Muscle of leg (tissue), 11 donors: ENCODE results near the gene FIGN. TPM values are rescaled to one million over a fixed set of nuclear protein-coding genes. Genes with fewer than 3 reads are reported as not detected.

ENCODE experiments used
- DNase-seq: peaks from one replicate; pipeline ENCODE4 v3.0.0; 2013
- H3K27ac ChIP-seq: one replicate; pipeline ENCODE4 v1.5.1; 2013; ENCODE audit warnings: mild to moderate bottlenecking, low read length, control low read depth
- H3K27me3 ChIP-seq: one replicate; pipeline ENCODE4 v1.6.1; 2013; ENCODE audit warnings: low read length; ENCODE audit not compliant: control insufficient read depth, insufficient read depth
- H3K36me3 ChIP-seq: one replicate; pipeline ENCODE4 v1.6.1; 2013; ENCODE audit warnings: low read length; ENCODE audit not compliant: control insufficient read depth, insufficient read depth
- H3K4me1 ChIP-seq: one replicate; pipeline ENCODE4 v1.6.1; 2013; ENCODE audit warnings: low read length; ENCODE audit not compliant: control insufficient read depth, insufficient read depth
- H3K4me3 ChIP-seq: one replicate; pipeline ENCODE4 v1.5.1; 2013; ENCODE audit warnings: low read length, control low read depth
- H3K9me3 ChIP-seq: replicated peaks from 2 replicates; pipeline ENCODE4 v1.6.1; 2013; ENCODE audit warnings: low read depth, low read length; ENCODE audit not compliant: control insufficient read depth
- WGBS: methylation state at CpG from one replicate; pipeline ENCODE4 v1.1.5; 2013; ENCODE audit warnings: missing lambda C conversion rate; ENCODE audit not compliant: insufficient coverage; 5-methylcytosine and 5-hydroxymethylcytosine counted together
- polyA plus RNA-seq, 8 donors: library from polyadenylated mRNA; unstranded; fragments of 120-200 nt; gene quantifications; one replicate each; pipeline versions ENCODE4 v1.2.1 to v1.2.3, GENCODE V29; 2013; ENCODE audit warnings: inconsistent platforms in 1 of 8, low replicate concordance in 1 of 8; ENCODE audit not compliant: insufficient read length in 8 of 8, insufficient read depth in 1 of 8
- total RNA-seq: library from RNA; stranded (reverse); fragments of 120-200 nt; gene quantifications from one replicate; pipeline ENCODE4 v1.2.4, GENCODE V29; 2013

FIGN gene
- total and polyA plus RNA-seq, 9 donors, result 0.53 to 2.2 (median 0.95) TPM

DNA sequence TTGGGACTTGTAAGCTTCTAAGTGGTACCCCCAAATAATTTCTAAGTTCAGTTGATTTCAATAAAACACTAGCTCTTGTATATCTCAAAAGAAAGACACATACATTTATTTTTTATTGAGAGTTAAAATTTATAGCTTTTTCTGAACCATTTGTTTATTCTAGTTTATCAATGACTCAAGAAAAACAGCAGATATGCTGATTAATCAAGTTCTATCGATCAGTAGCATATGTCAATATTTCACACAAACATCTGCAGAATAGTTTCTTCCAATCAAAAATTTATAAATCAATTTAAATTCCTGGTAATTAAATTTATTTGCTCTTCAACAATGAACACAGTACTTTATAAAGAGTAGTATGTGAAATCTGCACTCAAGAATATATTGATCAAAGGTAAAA lies 5.3 kb downstream of the FIGN start:
- no peak overlapping the region for H3K27ac ChIP-seq
- no CpG with 5 or more reads among the region's 1 CpG for WGBS
- no peaks in the 10 kb centered on the region for H3K9me3 ChIP-seq
- DNase-seq, result no peak
- no peak overlapping the region for H3K4me3 ChIP-seq
- H3K27me3 ChIP-seq, result peaks cover 7% of the 10 kb centered on the region
- no peaks in the 10 kb centered on the region for H3K36me3 ChIP-seq
- no peaks in the 10 kb centered on the region for H3K4me1 ChIP-seq

DNA sequence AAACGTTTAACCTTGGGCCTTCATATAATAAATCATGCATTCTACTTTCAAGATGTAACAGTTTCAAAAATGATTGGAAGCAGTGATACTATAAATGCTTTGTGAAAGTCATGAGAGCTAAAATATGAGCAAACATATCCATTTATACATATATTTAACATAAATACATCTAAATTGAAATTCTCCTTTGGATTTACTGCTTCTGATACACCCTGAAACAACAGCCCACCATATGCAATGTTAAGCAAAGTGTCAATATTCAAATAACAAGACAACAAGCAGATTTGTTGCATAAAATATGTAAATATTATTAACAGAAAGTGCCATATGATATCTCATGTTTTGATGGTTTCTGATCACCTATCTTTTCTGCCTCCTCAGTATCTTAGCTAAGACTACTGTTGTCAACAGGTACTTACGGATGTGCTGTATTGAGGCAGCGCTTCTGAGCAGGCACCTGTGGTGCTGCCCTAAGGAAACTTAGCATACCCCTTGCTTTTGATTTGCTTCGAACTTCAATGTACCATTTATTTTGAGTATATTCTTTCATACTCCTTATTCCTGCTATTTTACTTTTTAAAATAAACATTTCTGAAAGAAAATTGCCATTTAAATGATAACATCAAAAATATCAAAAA lies 6.1 kb downstream of the FIGN start:
- Histone ChIP-seq H3K36me3 (no peaks in the 10 kb centered on the region), H3K27ac (no peak overlapping the region), H3K4me1 (no peaks in the 10 kb centered on the region), H3K4me3 (no peak overlapping the region), H3K27me3 (peaks cover 5% of the 10 kb centered on the region), H3K9me3 (no peaks in the 10 kb centered on the region)
- WGBS, result no CpG with 5 or more reads among the region's 4 CpGs
- no peak for DNase-seq

DNA sequence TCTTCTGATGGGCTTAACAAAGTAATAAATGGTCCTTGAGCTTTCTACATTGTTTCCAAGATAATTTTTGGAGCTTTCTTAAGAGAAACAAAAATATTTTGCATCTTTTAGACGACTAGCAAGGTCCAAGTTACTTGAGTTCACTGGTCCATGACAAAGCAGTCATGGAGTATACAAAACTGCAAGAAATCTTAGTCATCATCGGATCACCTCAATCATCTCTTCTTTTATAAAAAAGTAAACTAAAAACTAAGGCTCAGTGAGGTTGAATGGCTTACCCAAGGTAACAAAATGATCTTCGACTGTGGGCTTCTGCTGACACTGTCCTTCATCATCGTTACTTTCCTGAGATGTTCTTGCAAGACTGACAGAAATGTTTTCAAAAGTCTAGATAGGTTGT lies 11.9 kb downstream of the FIGN start:
- no peaks in the 10 kb centered on the region for H3K27me3 ChIP-seq
- no CpG with 5 or more reads among the region's 4 CpGs for WGBS
- no peaks in the 10 kb centered on the region for H3K36me3 ChIP-seq
- no peaks in the 10 kb centered on the region for H3K9me3 ChIP-seq
- no peak overlapping the region for H3K4me3 ChIP-seq
- no peak for DNase-seq
- no peaks in the 10 kb centered on the region for H3K4me1 ChIP-seq
- no peak overlapping the region for H3K27ac ChIP-seq

DNA sequence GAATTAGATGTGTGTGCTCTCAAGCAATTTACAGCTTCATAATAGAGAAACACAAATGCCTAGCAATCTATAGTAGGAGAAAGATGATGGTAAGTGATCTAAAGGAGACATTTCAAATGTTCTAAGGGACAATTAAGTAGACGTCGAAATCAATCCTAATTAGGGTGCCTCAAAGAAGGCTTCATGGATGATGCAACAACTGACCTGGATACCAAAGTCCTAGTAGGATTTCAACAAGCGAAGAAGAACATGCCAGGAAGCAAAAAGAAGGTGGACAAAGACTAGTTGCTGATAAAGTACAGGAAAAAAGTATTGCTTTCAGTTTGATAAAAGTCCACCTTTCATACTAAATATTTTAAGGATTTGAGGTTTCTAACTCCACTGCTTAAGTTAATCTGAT lies 12.5 kb downstream of the FIGN start:
- Histone ChIP-seq H3K9me3 (no peaks in the 10 kb centered on the region), H3K4me3 (no peak overlapping the region), H3K36me3 (no peaks in the 10 kb centered on the region), H3K27me3 (no peaks in the 10 kb centered on the region), H3K4me1 (no peaks in the 10 kb centered on the region), H3K27ac (no peak overlapping the region)
- WGBS, result 82% methylated on average over 2 of the region's 3 CpGs
- DNase-seq, result no peak

DNA sequence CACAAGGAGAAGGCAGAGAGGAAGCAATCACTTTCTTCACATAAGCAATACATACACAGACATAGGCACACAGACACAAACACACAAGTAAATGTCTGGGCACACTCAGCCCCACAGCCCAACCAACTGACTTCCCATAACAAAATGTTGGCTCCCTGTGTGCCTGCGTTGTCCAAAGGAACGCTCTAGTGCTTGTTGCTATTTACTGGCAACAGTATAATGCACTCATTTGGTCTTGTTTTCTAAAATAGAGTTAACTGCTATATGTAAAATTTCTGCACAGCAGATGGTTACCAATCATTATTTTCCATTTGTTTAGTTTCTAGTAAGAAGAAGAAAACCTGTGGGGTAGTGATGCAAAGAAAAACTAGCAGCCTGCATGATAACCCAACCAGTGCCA lies 16.5 kb downstream of the FIGN start:
- Histone ChIP-seq H3K27ac (no peak overlapping the region), H3K4me1 (no peaks in the 10 kb centered on the region), H3K36me3 (no peaks in the 10 kb centered on the region), H3K4me3 (no peak overlapping the region), H3K9me3 (no peaks in the 10 kb centered on the region), H3K27me3 (peaks cover 4% of the 10 kb centered on the region)
- peak; percentile 31 for DNase-seq
- WGBS, result no CpG with 5 or more reads among the region's 2 CpGs

DNA sequence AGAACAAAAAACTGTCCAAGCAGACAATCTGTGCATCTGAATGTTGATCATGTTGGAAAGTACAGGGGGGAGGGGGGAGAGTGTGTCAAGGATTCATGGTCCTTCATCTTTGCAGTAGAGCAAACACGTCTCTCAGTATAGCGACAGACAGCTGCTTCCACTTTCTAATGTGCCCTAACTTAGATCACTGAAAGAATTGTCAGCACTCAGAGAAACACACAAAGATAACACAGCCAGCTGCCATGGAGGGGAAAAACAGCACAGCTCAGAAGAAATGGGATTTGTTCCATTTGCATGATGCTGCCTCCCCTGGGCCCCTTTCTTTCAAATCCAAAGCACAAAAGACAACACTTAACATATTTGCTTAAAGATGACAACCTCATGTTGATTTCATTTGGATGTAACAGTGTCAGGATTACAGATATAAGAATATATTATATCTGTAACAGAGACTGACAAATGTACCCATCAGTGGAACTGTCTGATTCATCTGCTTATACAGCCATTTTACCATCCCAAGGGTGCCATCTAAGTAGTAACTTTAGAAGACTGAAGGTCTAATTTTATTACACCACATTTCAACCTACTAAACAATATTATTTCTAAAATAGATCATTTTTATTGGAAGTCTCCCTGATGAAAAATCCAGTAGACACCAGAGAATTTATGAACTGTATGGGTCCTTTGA lies 17.7 kb downstream of the FIGN start:
- DNase-seq, result peak; percentile 43
- Histone ChIP-seq H3K36me3 (no peaks in the 10 kb centered on the region), H3K4me3 (no peak overlapping the region), H3K9me3 (no peaks in the 10 kb centered on the region), H3K4me1 (no peaks in the 10 kb centered on the region), H3K27me3 (peaks cover 4% of the 10 kb centered on the region), H3K27ac (no peak overlapping the region)
- WGBS, result no CpG with 5 or more reads among the region's 2 CpGs

DNA sequence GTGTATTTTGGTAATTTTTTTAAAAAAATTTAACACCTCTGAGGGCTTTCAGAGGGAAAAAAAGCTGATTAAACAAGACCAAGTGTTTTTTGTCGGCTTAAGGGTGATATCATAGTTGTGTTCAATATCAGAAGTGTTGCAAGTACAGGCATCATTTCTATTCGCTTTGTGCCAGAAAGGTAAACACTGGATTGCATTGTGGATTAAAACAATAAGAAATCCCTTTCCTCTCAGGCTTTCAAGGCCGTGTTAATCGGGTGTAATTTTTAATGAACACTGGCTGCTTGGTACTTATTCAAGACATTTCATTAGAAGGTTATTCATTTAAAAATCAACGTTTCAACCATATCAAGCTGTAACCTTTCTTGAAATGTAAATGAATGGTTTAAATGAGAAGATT lies 18.3 kb downstream of the FIGN start:
- H3K27ac ChIP-seq, result no peak overlapping the region
- no peaks in the 10 kb centered on the region for H3K4me1 ChIP-seq

DNA sequence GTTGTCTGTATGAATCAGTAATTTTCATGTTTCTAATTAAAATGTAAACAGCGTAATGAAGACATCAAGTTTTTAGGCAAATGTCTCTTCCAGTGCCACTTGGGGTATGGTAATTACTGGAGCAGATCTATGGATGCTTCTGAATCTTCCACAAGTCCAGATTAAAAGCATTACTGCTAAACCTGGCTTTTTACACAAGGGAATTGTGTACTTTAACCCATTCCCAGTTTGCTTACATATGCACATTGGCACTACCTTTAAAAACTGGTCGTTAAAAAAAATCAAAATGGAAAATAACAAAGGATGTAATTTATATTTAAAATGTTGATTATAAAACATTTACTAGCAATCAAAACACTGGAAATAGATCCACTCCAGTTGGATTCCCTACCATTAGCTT lies 19.7 kb downstream of the FIGN start:
- no peak for DNase-seq
- no CpG with 5 or more reads among the region's 2 CpGs for WGBS
- Histone ChIP-seq H3K4me3 (no peak overlapping the region), H3K4me1 (no peaks in the 10 kb centered on the region), H3K27me3 (peaks cover 4% of the 10 kb centered on the region), H3K36me3 (no peaks in the 10 kb centered on the region), H3K27ac (no peak overlapping the region), H3K9me3 (no peaks in the 10 kb centered on the region)

More for the DNA sequence above, 18.3 kb downstream of the FIGN start:
- Histone ChIP-seq H3K9me3 (no peaks in the 10 kb centered on the region), H3K4me3 (no peak overlapping the region), H3K27me3 (peaks cover 4% of the 10 kb centered on the region), H3K36me3 (no peaks in the 10 kb centered on the region)
- DNase-seq, result no peak
- no CpG with 5 or more reads among the region's 5 CpGs for WGBS

DNA sequence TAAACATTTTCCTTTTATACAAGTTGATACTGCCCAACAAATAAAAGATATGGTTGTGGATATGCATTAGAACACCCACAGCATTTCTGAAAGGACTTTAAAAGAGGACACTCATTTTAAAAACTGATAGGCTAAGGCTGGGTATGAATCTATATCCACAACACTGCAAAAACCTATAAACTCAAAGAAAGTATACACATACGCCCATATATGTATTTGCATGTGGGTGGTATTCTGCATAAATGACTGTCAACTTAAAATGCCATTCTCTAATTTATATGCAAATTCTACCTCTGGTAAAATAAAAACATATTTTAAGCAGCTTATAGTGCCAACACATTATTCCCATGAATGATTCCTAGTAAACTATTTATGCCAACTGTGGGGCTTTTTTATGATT lies 20.1 kb downstream of the FIGN start:
- DNase-seq, result no peak
- Histone ChIP-seq H3K27me3 (peaks cover 4% of the 10 kb centered on the region), H3K4me1 (no peaks in the 10 kb centered on the region), H3K36me3 (no peaks in the 10 kb centered on the region), H3K27ac (no peak overlapping the region), H3K9me3 (no peaks in the 10 kb centered on the region), H3K4me3 (no peak overlapping the region)
- no CpG with 5 or more reads among the region's 1 CpG for WGBS

DNA sequence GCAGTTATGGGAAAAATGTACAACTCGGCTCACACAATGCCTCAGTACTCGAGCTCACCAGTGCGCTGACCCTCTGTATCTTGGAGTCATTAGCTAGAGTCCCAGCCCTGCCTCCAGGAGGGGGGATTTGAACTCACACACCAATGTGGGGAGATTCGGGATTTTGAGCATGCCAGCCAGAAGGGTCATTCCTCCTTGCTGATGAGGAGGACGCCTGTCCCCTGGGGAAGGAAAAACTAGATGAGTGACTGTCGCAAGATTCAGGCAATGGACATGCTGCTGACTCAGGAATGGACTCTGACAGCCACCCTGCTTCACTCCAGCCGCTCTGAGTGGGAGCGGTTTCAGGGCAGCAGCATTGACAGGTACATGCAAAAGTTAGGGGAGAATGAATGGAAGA lies 20.6 kb downstream of the FIGN start:
- H3K4me1 ChIP-seq, result no peaks in the 10 kb centered on the region
- H3K36me3 ChIP-seq, result no peaks in the 10 kb centered on the region
- WGBS, result 56% methylated on average over 3 of the region's 8 CpGs
- no peak for DNase-seq
- H3K27ac ChIP-seq, result no peak overlapping the region
- no peaks in the 10 kb centered on the region for H3K9me3 ChIP-seq
- H3K27me3 ChIP-seq, result peaks cover 4% of the 10 kb centered on the region
- no peak overlapping the region for H3K4me3 ChIP-seq
